Fibroblast of lung (primary cell): ENCODE measurements around the gene CNR1. TPM values are rescaled to one million over a fixed set of nuclear protein-coding genes. Genes with fewer than 3 reads are reported as not detected.

Source experiments
- DNase-seq, 2 donors: peaks; one replicate each; pipeline versions ENCODE4 v3.0.0 to v3.0.0-alpha.2; 2010; ENCODE audit warnings: low read depth in 2 of 2
- H2AFZ ChIP-seq: 2 replicates; pipeline ENCODE4 v1.5.1; 2012; ENCODE audit warnings: low read length, control low read depth, inconsistent platforms
- H3K27ac ChIP-seq: 2 replicates; pipeline ENCODE4 v1.5.1; 2011; ENCODE audit warnings: low read length, control low read depth; ENCODE audit not compliant: insufficient read depth
- H3K27me3 ChIP-seq: 2 replicates; pipeline ENCODE4 v1.5.1; 2011; ENCODE audit warnings: mild to moderate bottlenecking, low read length; ENCODE audit not compliant: control insufficient read depth, insufficient read depth
- H3K36me3 ChIP-seq: 2 replicates; pipeline ENCODE4 v1.5.1; 2011; ENCODE audit warnings: low read length; ENCODE audit not compliant: control insufficient read depth, insufficient read depth
- H3K4me1 ChIP-seq: 2 replicates; pipeline ENCODE4 v1.5.1; 2011; ENCODE audit warnings: low read length; ENCODE audit not compliant: control insufficient read depth, insufficient read depth; ENCODE audit errors: extremely low read depth
- H3K4me2 ChIP-seq: 2 replicates; pipeline ENCODE4 v1.5.1; 2011; ENCODE audit warnings: low read length, control low read depth; ENCODE audit not compliant: insufficient read depth; ENCODE audit errors: extremely low read depth
- H3K4me3 ChIP-seq, 4 experiments: fragments of 200-600 bp in 1 of 4; sonication (generic) in 1 of 4; replicated peaks in 1 of 4; 2 replicates each; pipeline ENCODE4 v1.5.1; 2011 to 2016; ENCODE audit warnings: low read length in 4 of 4, low read depth in 3 of 4, mild to moderate bottlenecking in 3 of 4, control low read depth in 2 of 4, inconsistent platforms in 1 of 4, mixed read lengths in 1 of 4; ENCODE audit not compliant: insufficient read depth in 1 of 4; ENCODE audit errors: control extremely low read depth in 1 of 4
- H3K79me2 ChIP-seq: 2 replicates; pipeline ENCODE4 v1.5.1; 2012; ENCODE audit warnings: mild to moderate bottlenecking, low read length, inconsistent platforms; ENCODE audit not compliant: control insufficient read depth, insufficient read depth
- H3K9ac ChIP-seq: 2 replicates; pipeline ENCODE4 v1.5.1; 2011; ENCODE audit warnings: mild to moderate bottlenecking, low read length, control low read depth; ENCODE audit not compliant: insufficient read depth
- H3K9me3 ChIP-seq: 2 replicates; pipeline ENCODE4 v1.5.1; 2012; ENCODE audit warnings: low read depth, low read length; ENCODE audit not compliant: control insufficient read depth, insufficient read depth
- H4K20me1 ChIP-seq: 2 replicates; pipeline ENCODE4 v1.5.1; 2011; ENCODE audit warnings: low read length; ENCODE audit not compliant: control insufficient read depth, insufficient read depth; ENCODE audit errors: extremely low read depth
- CTCF ChIP-seq, 2 donors: IDR thresholded peaks in 1 of 2; conservative IDR thresholded peaks in 1 of 2; 1 replicate in 1 of 2; 2 replicates in 1 of 2; pipeline ENCODE4 v1.5.1; 2011 to 2012; ENCODE audit warnings: low read length in 2 of 2, control low read depth in 1 of 2, inconsistent platforms in 1 of 2, low read depth in 1 of 2, mild to moderate bottlenecking in 1 of 2
- EZH2 ChIP-seq: IDR thresholded peaks from 2 replicates; pipeline ENCODE4 v1.5.1; 2012; ENCODE audit warnings: low read length, control low read depth, mild to moderate bottlenecking; ENCODE audit errors: missing control alignments
- polyA plus RNA-seq, 2 donors: library from polyadenylated mRNA; depleted of rRNA in 1 of 2; stranded (reverse) in 1 of 2; unstranded in 1 of 2; fragments of >200 nt; gene quantifications; 2 replicates each; pipeline ENCODE4 v1.2.1, GENCODE V29; 2011 to 2012; ENCODE audit warnings: missing spikeins in 1 of 2
- total RNA-seq: library from RNA; depleted of rRNA; stranded (reverse); fragments of >200 nt; gene quantifications from 2 replicates; pipeline ENCODE4 v1.2.1, GENCODE V29; 2014

CNR1 gene
- total and polyA plus RNA-seq, 2 donors (not counting 1 experiment from before 2014, with no cell fraction given) = not detected

- Histone ChIP-seq H4K20me1 (no peaks in the 10 kb centered on the region), H3K36me3 (no peaks in the 10 kb centered on the region), H3K4me2 (no peak overlapping the region), H3K9ac (no peak overlapping the region), H3K4me1 (no peaks in the 10 kb centered on the region), H2AFZ (no peak overlapping the region), H3K79me2 (no peaks in the 10 kb centered on the region), H3K27ac (no peak overlapping the region), H3K9me3 (no peaks in the 10 kb centered on the region), H3K4me3 (no peak overlapping the region), H3K27me3 (no peaks in the 10 kb centered on the region)
- no peak for DNase-seq
- TF ChIP-seq EZH2 (no peak), CTCF (conservative IDR thresholded peaks at IDR 0.05 in 1 of 2, IDR thresholded peaks at IDR 0.05 in 1 of 2; ENCODE audit: low read depth in 1 of 2, low read length in 2 of 2) (no peak)
These were observed 9.0 kb downstream of the CNR1 start for GRCh38 chr6:88157106-88157505.

- Histone ChIP-seq H3K9ac (no peak overlapping the region), H2AFZ (no peak overlapping the region), H3K27ac (no peak overlapping the region), H3K27me3 (no peaks in the 10 kb centered on the region), H3K4me1 (no peaks in the 10 kb centered on the region), H4K20me1 (no peaks in the 10 kb centered on the region), H3K79me2 (no peaks in the 10 kb centered on the region), H3K9me3 (no peaks in the 10 kb centered on the region), H3K4me2 (no peak overlapping the region), H3K4me3 (no peak overlapping the region), H3K36me3 (no peaks in the 10 kb centered on the region)
- TF ChIP-seq CTCF (conservative IDR thresholded peaks at IDR 0.05 in 1 of 2, IDR thresholded peaks at IDR 0.05 in 1 of 2; ENCODE audit: low read depth in 1 of 2, low read length in 2 of 2) (no peak), EZH2 (no peak)
- DNase-seq = no peak
These were observed 20.7 kb downstream of the CNR1 start for GRCh38 chr6:88145298-88145963.

GRCh38 chr6:88144637-88145297 lies 21.4 kb downstream of the CNR1 start:
- TF ChIP-seq CTCF (conservative IDR thresholded peaks at IDR 0.05 in 1 of 2, IDR thresholded peaks at IDR 0.05 in 1 of 2; ENCODE audit: low read depth in 1 of 2, low read length in 2 of 2) = no peak
- no peak for TF ChIP-seq EZH2
- H3K4me1 ChIP-seq = no peaks in the 10 kb centered on the region

More at GRCh38 chr6:88144637-88145297, 21.4 kb downstream of the CNR1 start:
- DNase-seq = no peak
- Histone ChIP-seq H3K36me3 (no peaks in the 10 kb centered on the region), H3K9me3 (no peaks in the 10 kb centered on the region), H2AFZ (no peak overlapping the region), H3K4me3 (no peak overlapping the region), H3K79me2 (no peaks in the 10 kb centered on the region), H3K4me2 (no peak overlapping the region), H3K27ac (no peak overlapping the region), H4K20me1 (no peaks in the 10 kb centered on the region), H3K9ac (no peak overlapping the region), H3K27me3 (no peaks in the 10 kb centered on the region)
